ENCODE results near the gene ADGRB2. TPM values are rescaled to one million over a fixed set of nuclear protein-coding genes. Genes with fewer than 3 reads are reported as not detected.

ADGRB2 gene
- total RNA-seq, 1 donor from 2014 or later = 0.40 TPM

GRCh38 chr1:31733389-31734219 is 30.5 kb downstream of the ADGRB2 start:
- intact Hi-C loops (cut with micrococcal nuclease) = no loop called here
- no peak overlapping the region for H3K4me3 Mint-ChIP-seq
- no peak for DNase-seq
- H3K36me3 Mint-ChIP-seq (ENCODE audit: low read depth) = no peaks in the 10 kb centered on the region
- no peaks in the 10 kb centered on the region for H3K4me1 Mint-ChIP-seq
- peaks cover 2% of the 10 kb centered on the region for H3K27me3 Mint-ChIP-seq
- H3K27ac Mint-ChIP-seq = no peak overlapping the region
- no peaks in the 10 kb centered on the region for H3K9me3 Mint-ChIP-seq

GRCh38 chr1:31732751-31733289 is 31.3 kb downstream of the ADGRB2 start:
- Mint-ChIP-seq H3K4me3 (no peak overlapping the region), H3K9me3 (no peaks in the 10 kb centered on the region), H3K27ac (no peak overlapping the region), H3K36me3 (ENCODE audit: low read depth) (no peaks in the 10 kb centered on the region), H3K4me1 (no peaks in the 10 kb centered on the region), H3K27me3 (peaks cover 2% of the 10 kb centered on the region)
- no peak for DNase-seq
- intact Hi-C loops (cut with micrococcal nuclease) = no loop called here

GRCh38 chr1:31732343-31732742 is 31.8 kb downstream of the ADGRB2 start:
- intact Hi-C loops (cut with micrococcal nuclease) = no loop called here
- Mint-ChIP-seq H3K27me3 (peaks cover 2% of the 10 kb centered on the region), H3K4me3 (no peak overlapping the region), H3K27ac (no peak overlapping the region), H3K4me1 (no peaks in the 10 kb centered on the region), H3K9me3 (no peaks in the 10 kb centered on the region), H3K36me3 (ENCODE audit: low read depth) (no peaks in the 10 kb centered on the region)
- no peak for DNase-seq

- no peaks in the 10 kb centered on the region for H3K9me3 Mint-ChIP-seq
- intact Hi-C loops (cut with micrococcal nuclease) = no loop called here
- DNase-seq = no peak
- H3K36me3 Mint-ChIP-seq (ENCODE audit: low read depth) = no peaks in the 10 kb centered on the region
- peaks cover 2% of the 10 kb centered on the region for H3K27me3 Mint-ChIP-seq
- H3K27ac Mint-ChIP-seq = no peak overlapping the region
- H3K4me1 Mint-ChIP-seq = no peaks in the 10 kb centered on the region
- H3K4me3 Mint-ChIP-seq = no peak overlapping the region
Measured at GRCh38 chr1:31731049-31731565, 33.0 kb downstream of the ADGRB2 start.

GRCh38 chr1:31730336-31731048 is 33.6 kb downstream of the ADGRB2 start:
- DNase-seq = no peak
- intact Hi-C loops (cut with micrococcal nuclease) = no loop called here
- no peak overlapping the region for H3K27ac Mint-ChIP-seq
- H3K36me3 Mint-ChIP-seq (ENCODE audit: low read depth) = no peaks in the 10 kb centered on the region
- peaks cover 2% of the 10 kb centered on the region for H3K27me3 Mint-ChIP-seq
- no peak overlapping the region for H3K4me3 Mint-ChIP-seq
- H3K9me3 Mint-ChIP-seq = no peaks in the 10 kb centered on the region
- no peaks in the 10 kb centered on the region for H3K4me1 Mint-ChIP-seq

- intact Hi-C loops (cut with micrococcal nuclease) = no loop called here
- Mint-ChIP-seq H3K4me3 (no peak overlapping the region), H3K4me1 (no peaks in the 10 kb centered on the region)
Measured at GRCh38 chr1:31727849-31728248, 36.3 kb downstream of the ADGRB2 start.

GRCh38 chr1:31727195-31727594 is 36.9 kb downstream of the ADGRB2 start:
- no peak for DNase-seq
- no peaks in the 10 kb centered on the region for H3K9me3 Mint-ChIP-seq
- intact Hi-C loops (cut with micrococcal nuclease) = no loop called here
- H3K4me3 Mint-ChIP-seq = no peak overlapping the region
- no peak overlapping the region for H3K27ac Mint-ChIP-seq
- H3K4me1 Mint-ChIP-seq = no peaks in the 10 kb centered on the region
- no peaks in the 10 kb centered on the region for H3K36me3 Mint-ChIP-seq (ENCODE audit: low read depth)
- H3K27me3 Mint-ChIP-seq = peaks cover 6% of the 10 kb centered on the region

More at GRCh38 chr1:31727849-31728248, 36.3 kb downstream of the ADGRB2 start:
- Mint-ChIP-seq H3K36me3 (ENCODE audit: low read depth) (no peaks in the 10 kb centered on the region), H3K9me3 (no peaks in the 10 kb centered on the region), H3K27ac (no peak overlapping the region), H3K27me3 (peaks cover 2% of the 10 kb centered on the region)
- no peak for DNase-seq

GRCh38 chr1:31726715-31727114 is 37.4 kb downstream of the ADGRB2 start:
- peaks cover 8% of the 10 kb centered on the region for H3K27me3 Mint-ChIP-seq
- intact Hi-C loops (cut with micrococcal nuclease) = no loop called here
- H3K9me3 Mint-ChIP-seq = no peaks in the 10 kb centered on the region
- no peak overlapping the region for H3K4me3 Mint-ChIP-seq
- DNase-seq = no peak
- no peaks in the 10 kb centered on the region for H3K4me1 Mint-ChIP-seq
- H3K27ac Mint-ChIP-seq = no peak overlapping the region
- H3K36me3 Mint-ChIP-seq (ENCODE audit: low read depth) = no peaks in the 10 kb centered on the region

- no peak for DNase-seq
- no peak overlapping the region for H3K27ac Mint-ChIP-seq
- no peaks in the 10 kb centered on the region for H3K9me3 Mint-ChIP-seq
- no peaks in the 10 kb centered on the region for H3K4me1 Mint-ChIP-seq
- H3K4me3 Mint-ChIP-seq = no peak overlapping the region
- intact Hi-C loops (cut with micrococcal nuclease) = no loop called here
- H3K27me3 Mint-ChIP-seq = peaks cover 8% of the 10 kb centered on the region
- no peaks in the 10 kb centered on the region for H3K36me3 Mint-ChIP-seq (ENCODE audit: low read depth)
Measured at GRCh38 chr1:31725777-31726535, 38.2 kb downstream of the ADGRB2 start.

- no peak overlapping the region for H3K27ac Mint-ChIP-seq
- H3K36me3 Mint-ChIP-seq (ENCODE audit: low read depth) = no peaks in the 10 kb centered on the region
- H3K9me3 Mint-ChIP-seq = no peaks in the 10 kb centered on the region
- H3K4me3 Mint-ChIP-seq = no peak overlapping the region
- H3K4me1 Mint-ChIP-seq = no peaks in the 10 kb centered on the region
- intact Hi-C loops (cut with micrococcal nuclease) = no loop called here
- no peak for DNase-seq
- peaks cover 9% of the 10 kb centered on the region for H3K27me3 Mint-ChIP-seq
Measured at GRCh38 chr1:31725134-31725533, 39.0 kb downstream of the ADGRB2 start.

- no peaks in the 10 kb centered on the region for H3K9me3 Mint-ChIP-seq
- intact Hi-C loops (cut with micrococcal nuclease) = no loop called here
- no peak overlapping the region for H3K4me3 Mint-ChIP-seq
- no peaks in the 10 kb centered on the region for H3K4me1 Mint-ChIP-seq
- DNase-seq = peak; percentile 90
- peaks cover 8% of the 10 kb centered on the region for H3K27me3 Mint-ChIP-seq
- no peaks in the 10 kb centered on the region for H3K36me3 Mint-ChIP-seq (ENCODE audit: low read depth)
- no peak overlapping the region for H3K27ac Mint-ChIP-seq
Measured at GRCh38 chr1:31723828-31724359, 40.2 kb downstream of the ADGRB2 start.

GRCh38 chr1:31718327-31718897 is 45.7 kb downstream of the ADGRB2 start:
- DNase-seq = no peak
- Mint-ChIP-seq H3K4me1 (peaks cover 7% of the 10 kb centered on the region), H3K36me3 (ENCODE audit: low read depth) (no peaks in the 10 kb centered on the region), H3K27me3 (peaks cover 56% of the 10 kb centered on the region), H3K27ac (no peak overlapping the region), H3K4me3 (no peak overlapping the region), H3K9me3 (no peaks in the 10 kb centered on the region)
- intact Hi-C loops (cut with micrococcal nuclease) = no loop called here

GRCh38 chr1:31717341-31717740 is 46.8 kb downstream of the ADGRB2 start:
- intact Hi-C loops (cut with micrococcal nuclease) = no loop called here
- Mint-ChIP-seq H3K27ac (no peak overlapping the region), H3K9me3 (no peaks in the 10 kb centered on the region), H3K27me3 (peaks cover 64% of the 10 kb centered on the region), H3K4me3 (no peak overlapping the region), H3K36me3 (ENCODE audit: low read depth) (no peaks in the 10 kb centered on the region), H3K4me1 (peaks cover 7% of the 10 kb centered on the region)
- DNase-seq = no peak
